Stimulated activated CD8-positive, alpha-beta memory T cell treated with anti-CD3 and anti-CD28 coated beads, Interleukin-15, amount 100 ng/mL, for 4 hours (primary cell): ENCODE measurements around the gene SCN9A.
"Not testable (repeated sequence)": the region's sequence is repeated elsewhere in the genome, so short reads cannot be mapped to it uniquely, and the experiment has no call there.

Source experiments
- DNase-seq, 2 donors: peaks; one replicate each; pipeline ENCODE4 v3.0.0-alpha.2; 2020; ENCODE audit warnings: low read depth in 2 of 2

SCN9A gene

GRCh38 chr2:166335284-166335683 lies 40.5 kb downstream of the SCN9A start:
- no peak for DNase-seq

DNA sequence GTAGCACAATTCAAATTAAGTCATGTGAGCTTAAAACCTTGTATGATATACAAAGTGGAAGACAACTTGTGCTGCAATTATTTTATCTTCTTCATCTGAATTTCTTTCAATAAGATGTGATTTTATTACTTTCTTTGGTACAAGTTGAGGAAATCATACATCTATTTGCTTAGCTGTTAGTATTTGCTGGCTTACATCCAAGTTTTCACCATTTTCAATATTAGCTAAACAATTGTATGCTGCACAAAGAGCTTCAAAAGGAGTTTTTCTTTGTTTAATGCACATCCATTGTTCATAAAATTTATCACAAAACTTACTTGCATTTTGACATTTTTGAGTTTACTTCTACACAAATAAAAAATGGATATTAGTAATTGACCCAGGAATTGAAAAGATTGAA lies 40.9 kb downstream of the SCN9A start:
- no peak for DNase-seq

DNA sequence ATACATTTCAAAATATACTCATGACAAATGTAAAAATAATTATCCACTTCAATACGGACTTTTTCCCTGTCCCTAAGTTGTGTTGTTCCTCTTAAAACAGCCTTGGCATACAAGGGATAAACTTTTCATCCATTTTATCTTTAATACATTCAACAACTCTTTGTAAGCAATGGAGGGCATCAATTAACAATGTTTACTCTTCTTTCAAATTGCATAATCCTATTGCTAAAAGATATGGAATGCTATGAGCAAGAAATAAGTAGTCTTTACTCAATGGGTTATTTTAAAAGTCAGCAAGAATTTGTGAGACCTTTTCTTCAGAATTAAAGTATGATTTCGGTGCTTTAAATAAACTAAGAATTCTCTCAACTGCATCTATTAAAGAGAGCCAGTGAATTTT lies 41.9 kb downstream of the SCN9A start:
- no peak for DNase-seq

GRCh38 chr2:166332106-166332505 lies 43.6 kb downstream of the SCN9A start:
- no peak for DNase-seq

- DNase-seq: no peak
Measured at GRCh38 chr2:166331468-166331867, 44.3 kb downstream of the SCN9A start.

DNA sequence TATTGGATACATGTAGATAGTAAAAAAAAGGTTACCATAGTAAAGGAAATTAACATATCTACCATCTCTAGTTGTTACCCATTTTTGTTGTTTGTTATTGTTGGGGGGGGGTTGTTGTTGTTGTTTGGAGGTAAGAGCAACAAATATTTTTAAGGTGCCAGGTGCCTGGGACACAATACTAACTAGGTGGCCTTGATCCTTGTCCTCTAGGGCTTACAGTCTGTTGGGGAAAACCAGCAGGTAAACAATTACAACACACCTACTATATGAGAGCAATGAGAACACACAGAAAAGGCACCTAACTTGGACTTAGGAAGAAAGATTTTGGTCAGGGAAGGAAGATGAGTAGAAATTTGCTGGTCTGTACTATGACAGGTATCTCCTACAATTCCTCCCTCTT lies 46.3 kb downstream of the SCN9A start:
- no peak for DNase-seq

DNA sequence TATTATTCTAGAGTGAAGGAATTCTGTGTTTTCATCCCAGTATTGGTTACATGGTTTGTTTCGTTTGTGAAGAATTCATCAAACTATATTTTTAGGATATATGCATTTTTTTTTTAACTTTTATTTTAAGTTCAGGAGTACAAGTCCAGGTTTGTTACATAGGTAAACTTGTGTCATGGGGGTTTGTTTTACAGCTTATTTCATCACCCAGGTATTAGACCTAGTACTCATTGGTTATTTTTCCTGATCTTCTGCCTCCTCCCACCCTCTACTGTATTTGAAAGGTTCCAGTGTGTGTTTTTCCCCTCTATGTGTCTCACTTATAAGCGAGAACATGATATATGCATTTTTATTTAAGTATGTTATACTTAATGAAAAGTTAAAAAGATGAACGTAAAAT lies 47.6 kb downstream of the SCN9A start:
- no peak for DNase-seq

GRCh38 chr2:166321076-166321475 lies 54.7 kb downstream of the SCN9A start:
- DNase-seq: no peak

- DNase-seq: no peak
Measured at GRCh38 chr2:166314022-166314759, 61.6 kb downstream of the SCN9A start.

DNA sequence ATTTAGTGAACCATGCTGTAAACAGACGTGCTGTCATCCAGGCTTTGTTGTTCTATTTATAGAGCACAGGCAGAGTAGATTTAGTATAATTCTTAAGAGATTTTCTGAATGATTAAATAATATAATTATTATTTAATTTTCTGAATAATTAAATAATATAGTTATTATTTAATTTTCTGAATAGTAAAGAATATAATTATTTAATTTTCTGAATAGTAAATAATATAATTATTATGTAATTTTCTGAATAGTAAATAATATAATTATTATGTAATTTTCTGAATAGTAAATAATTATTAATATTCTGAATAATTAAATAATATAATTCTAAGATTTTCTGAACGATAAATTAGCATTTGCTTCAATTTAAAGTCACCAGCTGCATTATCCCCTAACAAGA lies 62.9 kb downstream of the SCN9A start:
- DNase-seq: not testable (repeated sequence)

GRCh38 chr2:166307326-166307725 lies 68.4 kb downstream of the SCN9A start:
- DNase-seq: no peak

GRCh38 chr2:166304656-166305055 lies 71.1 kb downstream of the SCN9A start:
- DNase-seq: no peak

DNA sequence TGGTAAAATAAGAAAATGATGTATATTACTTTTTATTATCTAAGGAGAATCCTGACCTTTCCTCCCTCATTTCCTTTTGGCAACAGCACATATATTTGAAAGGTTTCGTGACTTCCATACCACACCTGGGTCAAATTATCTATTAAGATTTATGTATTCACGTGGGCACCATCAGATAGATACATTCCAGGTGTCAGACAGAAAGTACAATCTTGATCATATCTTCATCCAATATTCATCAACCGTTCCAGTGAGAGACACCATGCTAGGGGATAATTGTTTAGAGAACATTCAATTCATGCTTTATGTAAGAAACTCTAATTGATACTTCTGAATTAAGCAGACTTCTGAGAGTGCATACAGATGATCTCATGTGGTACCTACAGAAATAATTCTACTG lies 73.7 kb downstream of the SCN9A start:
- no peak for DNase-seq

DNA sequence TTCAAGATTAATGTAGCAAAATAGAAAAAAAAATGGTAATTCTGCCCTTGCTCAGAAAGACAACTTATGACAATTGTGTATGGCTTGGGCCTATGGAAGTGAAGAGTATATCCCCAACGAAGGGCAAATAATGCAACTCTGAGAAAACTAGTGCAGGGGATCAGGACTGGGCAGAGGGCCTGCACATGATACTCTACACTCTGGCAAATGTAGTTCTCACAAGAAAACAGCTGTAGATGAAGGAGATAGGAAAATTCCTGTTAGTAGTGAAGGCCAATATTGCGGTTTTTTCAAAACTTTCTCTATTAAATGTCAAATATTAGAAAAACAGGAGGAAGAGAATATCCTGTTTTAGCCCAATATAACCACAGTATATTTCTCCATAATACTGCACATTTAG lies 77.8 kb downstream of the SCN9A start:
- no peak for DNase-seq

GRCh38 chr2:166293984-166294383 lies 81.8 kb downstream of the SCN9A start:
- no peak for DNase-seq

DNA sequence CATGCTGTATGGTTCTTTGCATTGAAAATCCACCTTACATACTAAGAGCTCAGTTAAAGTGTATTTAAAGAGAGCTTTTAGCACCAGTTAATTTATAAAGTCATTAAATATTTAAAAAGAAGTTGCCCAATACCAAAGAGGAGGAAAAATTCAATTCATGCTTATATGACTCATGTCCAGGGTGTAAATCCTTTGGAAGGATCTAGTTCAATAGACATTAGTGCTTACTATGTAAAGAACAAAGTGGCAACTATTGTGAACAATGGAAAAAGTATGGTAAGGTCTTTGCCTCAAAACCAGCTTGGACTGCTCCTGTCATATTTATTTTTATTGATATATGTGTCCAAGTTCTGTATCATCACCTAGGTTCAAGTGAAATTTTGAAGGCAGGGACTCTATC lies 90.5 kb downstream of the SCN9A start:
- DNase-seq: no peak

- DNase-seq: no peak
Measured at GRCh38 chr2:166284359-166284758, 91.4 kb downstream of the SCN9A start.

DNA sequence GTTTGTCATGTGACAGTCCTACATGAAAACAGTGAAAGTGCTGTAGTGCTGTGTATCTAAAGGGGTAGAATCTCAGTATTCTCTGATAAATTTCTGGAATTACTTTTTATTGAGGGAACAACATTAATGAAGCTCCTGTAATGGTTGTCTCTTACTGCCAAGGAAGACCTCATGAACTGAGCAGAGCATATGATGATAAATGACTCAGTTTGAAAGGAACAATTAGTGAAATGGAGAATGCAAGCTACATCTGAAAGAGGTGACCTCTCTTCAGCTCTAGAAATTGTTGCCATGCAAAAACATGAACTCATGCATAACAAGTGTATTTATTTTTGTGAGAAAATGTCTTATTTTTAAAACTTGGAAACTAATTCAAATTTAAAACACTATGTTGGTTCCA lies 93.6 kb downstream of the SCN9A start:
- DNase-seq: no peak

- no peak for DNase-seq
Measured at GRCh38 chr2:166278856-166279255, 96.9 kb downstream of the SCN9A start.

DNA sequence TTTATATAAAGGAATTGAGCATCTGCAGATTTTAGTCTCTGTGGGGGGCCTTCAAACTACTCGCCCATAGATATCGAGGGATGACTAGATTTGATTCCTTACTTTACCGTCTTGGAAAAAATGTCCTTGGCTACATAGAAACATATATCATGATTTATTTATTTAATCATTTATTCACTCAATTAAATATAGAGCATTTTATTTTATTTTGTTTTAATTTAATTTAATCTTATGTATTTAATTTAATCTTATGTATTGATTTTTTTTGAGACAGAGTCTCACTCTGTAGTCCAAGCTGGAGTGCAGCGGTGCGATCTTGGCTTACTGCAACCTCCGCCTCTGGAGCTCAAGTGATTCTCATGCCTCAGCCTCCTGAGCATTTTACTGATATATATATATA lies 105.4 kb downstream of the SCN9A start:
- no peak for DNase-seq

GRCh38 chr2:166269322-166269721 lies 106.4 kb downstream of the SCN9A start:
- DNase-seq: no peak

GRCh38 chr2:166257859-166258258 lies 117.9 kb downstream of the SCN9A start:
- DNase-seq: no peak

DNA sequence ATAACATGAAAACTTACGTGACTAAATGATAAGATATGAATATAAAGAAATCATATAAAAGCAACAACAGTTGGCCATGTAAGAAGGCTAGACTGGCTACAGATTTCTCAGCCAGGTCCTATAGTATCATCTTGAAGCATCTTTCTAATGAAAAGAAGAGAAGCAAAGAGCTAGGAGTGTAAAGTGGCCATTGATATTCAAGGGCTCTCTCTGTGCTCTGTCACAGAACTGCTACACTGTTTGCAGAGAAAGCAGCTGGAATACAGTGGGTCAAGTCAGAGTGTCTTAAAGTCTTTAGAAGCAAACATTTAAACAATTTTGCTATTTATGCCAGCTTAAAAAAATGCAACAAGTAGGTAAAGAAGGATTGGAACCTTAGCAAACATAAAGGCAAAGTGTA lies 118.8 kb downstream of the SCN9A start:
- no peak for DNase-seq

DNA sequence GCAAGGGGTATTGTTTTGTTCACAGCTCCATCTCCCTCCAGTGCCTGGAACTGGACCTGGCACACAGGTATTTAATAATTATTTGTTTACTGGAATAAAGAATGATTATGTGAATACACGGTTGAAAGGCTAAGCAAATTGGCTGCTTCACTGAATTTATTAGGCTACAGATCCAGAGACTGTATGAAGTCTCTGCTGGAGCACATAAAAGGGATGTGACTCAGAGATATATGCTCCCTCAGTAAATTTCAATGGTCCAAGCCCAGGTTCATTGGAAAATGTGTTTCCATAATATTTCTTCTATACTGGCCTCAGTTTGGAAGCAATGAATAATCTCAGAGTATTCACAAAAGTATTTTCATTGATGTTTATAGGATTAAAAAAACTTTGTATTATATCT lies 126.4 kb downstream of the SCN9A start:
- no peak for DNase-seq
